CD4-positive, alpha-beta memory T cell (primary cell): ENCODE measurements around the gene RPA1. TPM values are rescaled to one million over a fixed set of nuclear protein-coding genes. Genes with fewer than 3 reads are reported as not detected.
"Not testable (repeated sequence)": the region's sequence is repeated elsewhere in the genome, so short reads cannot be mapped to it uniquely, and the experiment has no call there.

Source experiments
- CTCF ChIA-PET: fragments of 350-600 bp; sonication (Branson Sonifier 250); formaldehyde crosslinking; loops from one replicate; lab custom pipeline; 2021; ENCODE audit warnings: inconsistent platforms; ENCODE audit not compliant: partially characterized antibody; lab: Charles Lee
- POLR2A ChIA-PET: fragments of 350-600 bp; sonication (Branson Sonifier 250); formaldehyde crosslinking; loops from one replicate; lab custom pipeline; 2021; ENCODE audit not compliant: partially characterized antibody; lab: Charles Lee
- DNase-seq, 5 donors: peaks; one replicate each; pipeline versions ENCODE4 v3.0.0 to v3.0.0-alpha.2; 2020 to 2022; ENCODE audit warnings: mixed read lengths in 1 of 5
- H3K27ac ChIP-seq: one replicate; pipeline ENCODE4 v1.7.0; 2013; ENCODE audit warnings: low read depth, low read length
- H3K27me3 ChIP-seq: 2 replicates; pipeline ENCODE4 v1.7.0; 2013; ENCODE audit warnings: mild to moderate bottlenecking, low read length, moderate library complexity; ENCODE audit not compliant: insufficient read depth
- H3K36me3 ChIP-seq: 2 replicates; pipeline ENCODE4 v1.7.0; 2013; ENCODE audit warnings: mild to moderate bottlenecking, low read length, moderate library complexity; ENCODE audit not compliant: insufficient read depth
- H3K4me1 ChIP-seq: 2 replicates; pipeline ENCODE4 v1.7.0; 2013; ENCODE audit warnings: mild to moderate bottlenecking, low read length, moderate library complexity; ENCODE audit not compliant: insufficient read depth
- H3K4me3 ChIP-seq, 2 donors: one replicate each; pipeline ENCODE4 v1.7.0; 2013; ENCODE audit warnings: low read length in 2 of 2, mild to moderate bottlenecking in 1 of 2
- H3K9me3 ChIP-seq, 2 donors: one replicate each; pipeline ENCODE4 v1.7.0; 2013; ENCODE audit warnings: low read length in 2 of 2, control low read depth in 1 of 2; ENCODE audit not compliant: control insufficient read depth in 1 of 2
- H3K27ac Mint-ChIP-seq, 7 donors: one replicate each; pipeline ENCODE4 v1.8.0; 2020 to 2021; ENCODE audit warnings: mixed read lengths in 7 of 7, mild to moderate bottlenecking in 6 of 7, inconsistent platforms in 3 of 7, moderate library complexity in 3 of 7
- H3K27me3 Mint-ChIP-seq, 2 donors: one replicate each; pipeline ENCODE4 v1.8.0; 2020 to 2021; ENCODE audit warnings: mixed read lengths in 2 of 2
- H3K36me3 Mint-ChIP-seq, 2 donors: one replicate each; pipeline ENCODE4 v1.8.0; 2020 to 2021; ENCODE audit warnings: mixed read lengths in 2 of 2, inconsistent platforms in 1 of 2, mild to moderate bottlenecking in 1 of 2
- H3K4me1 Mint-ChIP-seq, 4 donors: one replicate each; pipeline ENCODE4 v1.8.0; 2020 to 2021; ENCODE audit warnings: mixed read lengths in 4 of 4, mild to moderate bottlenecking in 1 of 4
- H3K4me3 Mint-ChIP-seq, 8 donors: one replicate each; pipeline ENCODE4 v1.8.0; 2020 to 2021; ENCODE audit warnings: mixed read lengths in 8 of 8, mild to moderate bottlenecking in 7 of 8, moderate library complexity in 6 of 8, inconsistent platforms in 3 of 8
- H3K9me3 Mint-ChIP-seq, 8 donors: one replicate each; pipeline ENCODE4 v1.8.0; 2020 to 2021; ENCODE audit warnings: mixed read lengths in 8 of 8, mild to moderate bottlenecking in 5 of 8, inconsistent platforms in 3 of 8, moderate library complexity in 1 of 8
- intact Hi-C: fragments of 100-400 bp; cut with micrococcal nuclease; formaldehyde crosslinking; loops from one replicate; pipeline ENCODE4 v1.15.1; 2023
- polyA plus RNA-seq, 2 donors: library from polyadenylated mRNA; unstranded; fragments of 300-500 nt; fragmentation: Illumina TruSeq; gene quantifications; one replicate each; pipeline ENCODE4 v1.2.3, GENCODE V29; 2021
- total RNA-seq, 2 experiments: library from RNA; stranded (reverse); gene quantifications; one replicate each; pipeline ENCODE4 v1.2.3, GENCODE V29; 2021

RPA1 gene
- total and polyA plus RNA-seq, 4 experiments from 2014 or later, result 95.4 to 119 (median 107) TPM

GRCh38 chr17:1797846-1798245 lies 32.0 kb upstream of the RPA1 start:
- POLR2A ChIA-PET, H3K27me3 ChIP-seq, H3K27ac ChIP-seq, intact Hi-C loops, H3K4me3 Mint-ChIP-seq, H3K4me1 ChIP-seq, H3K9me3 Mint-ChIP-seq, H3K4me3 ChIP-seq, DNase-seq, H3K9me3 ChIP-seq, H3K27ac Mint-ChIP-seq, H3K27me3 Mint-ChIP-seq: not testable (repeated sequence)
- Mint-ChIP-seq H3K36me3 (peaks cover 15 to 22% of the 10 kb centered on the region in 2 donors), H3K4me1 (peaks cover 0 to 18% (median 8%) of the 10 kb centered on the region in 4 donors)
- CTCF ChIA-PET, result interaction anchor here (1.1 to 1.9 kb wide), 3 partner anchors 14 to 77 kb away, joined by 5 read pairs; no protein-coding TSS in a partner anchor
- H3K36me3 ChIP-seq, result peaks cover 12% of the 10 kb centered on the region

GRCh38 chr17:1800240-1800639 lies 29.6 kb upstream of the RPA1 start:
- Mint-ChIP-seq H3K4me3 (no peak overlapping the region), H3K4me1 (peaks cover 0 to 10% (median 7%) of the 10 kb centered on the region in 4 donors), H3K27me3 (no peaks in the 10 kb centered on the region), H3K9me3 (peaks cover 0 to 2% (median 0%) of the 10 kb centered on the region in 8 donors), H3K27ac (no peak overlapping the region), H3K36me3 (peaks cover 22 to 35% of the 10 kb centered on the region in 2 donors)
- no peak overlapping the region for H3K4me3 ChIP-seq
- POLR2A ChIA-PET, result interaction anchor here (1.3 kb wide), 1 partner anchor 36 kb away, joined by 3 read pairs; no protein-coding TSS in a partner anchor
- H3K27ac ChIP-seq, result no peak overlapping the region
- no peak for DNase-seq
- intact Hi-C loops, result no loop called here
- H3K27me3 ChIP-seq, result no peaks in the 10 kb centered on the region
- CTCF ChIA-PET, result interaction anchor here (2.0 kb wide), 1 partner anchor 79 kb away, joined by 8 read pairs; no protein-coding TSS in a partner anchor
- H3K9me3 ChIP-seq, result no peaks in the 10 kb centered on the region
- H3K4me1 ChIP-seq, result no peaks in the 10 kb centered on the region
- H3K36me3 ChIP-seq, result peaks cover 12% of the 10 kb centered on the region

DNA sequence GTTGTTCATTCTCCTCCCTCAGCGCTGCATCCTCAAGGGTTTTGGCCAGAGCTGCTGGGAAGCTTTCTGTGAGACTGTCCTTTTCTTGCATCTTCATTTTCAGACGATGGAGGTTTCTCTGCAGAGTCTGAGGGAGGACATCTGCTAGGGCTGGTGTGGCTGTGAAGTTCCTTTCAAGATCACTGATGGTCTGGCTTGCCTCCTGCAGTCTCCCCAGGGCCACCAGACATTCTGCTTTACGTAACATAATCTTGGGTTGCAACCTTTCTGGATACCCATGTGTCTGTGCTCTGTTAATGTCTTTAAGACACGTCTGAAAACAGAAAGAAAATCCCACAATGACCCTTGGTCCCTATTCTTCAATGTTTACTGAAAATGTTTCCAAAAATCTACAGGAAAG lies 29.1 kb upstream of the RPA1 start:
- POLR2A ChIA-PET, result no interaction called here
- no peak overlapping the region for H3K27ac Mint-ChIP-seq
- no peaks in the 10 kb centered on the region for H3K4me1 ChIP-seq
- no peak overlapping the region for H3K27ac ChIP-seq
- H3K9me3 ChIP-seq, result no peaks in the 10 kb centered on the region
- H3K4me1 Mint-ChIP-seq, result peaks cover 0 to 10% (median 7%) of the 10 kb centered on the region in 4 donors
- H3K4me3 ChIP-seq, result no peak overlapping the region
- no peak overlapping the region for H3K4me3 Mint-ChIP-seq
- intact Hi-C loops, result no loop called here
- no peaks in the 10 kb centered on the region for H3K27me3 Mint-ChIP-seq
- peaks cover 0 to 2% (median 0%) of the 10 kb centered on the region in 8 donors for H3K9me3 Mint-ChIP-seq
- no peaks in the 10 kb centered on the region for H3K27me3 ChIP-seq
- peaks cover 22 to 35% of the 10 kb centered on the region in 2 donors for H3K36me3 Mint-ChIP-seq
- CTCF ChIA-PET, result interaction anchor here (2.0 kb wide), 1 partner anchor 79 kb away, joined by 8 read pairs; no protein-coding TSS in a partner anchor
- DNase-seq, result no peak
- H3K36me3 ChIP-seq, result peaks cover 12% of the 10 kb centered on the region

GRCh38 chr17:1802429-1802828 lies 27.4 kb upstream of the RPA1 start:
- H3K27ac Mint-ChIP-seq, result peak overlapping the region in 1 of 7 donors; percentile 42
- CTCF ChIA-PET, result no interaction called here
- POLR2A ChIA-PET, result no interaction called here

GRCh38 chr17:1803280-1803679 lies 26.5 kb upstream of the RPA1 start:
- no peaks in the 10 kb centered on the region for H3K27me3 Mint-ChIP-seq
- H3K9me3 ChIP-seq, result no peaks in the 10 kb centered on the region
- peaks cover 29 to 39% of the 10 kb centered on the region in 2 donors for H3K36me3 Mint-ChIP-seq
- intact Hi-C loops, result no loop called here
- ChIA-PET POLR2A (no interaction called here), CTCF (no interaction called here)
- no peak overlapping the region for H3K4me3 ChIP-seq
- no peak overlapping the region for H3K27ac Mint-ChIP-seq
- DNase-seq, result no peak
- H3K36me3 ChIP-seq, result peaks cover 12% of the 10 kb centered on the region
- no peak overlapping the region for H3K27ac ChIP-seq
- H3K9me3 Mint-ChIP-seq, result no peaks in the 10 kb centered on the region
- peaks cover 0 to 1% (median 0%) of the 10 kb centered on the region in 4 donors for H3K4me1 Mint-ChIP-seq
- no peaks in the 10 kb centered on the region for H3K4me1 ChIP-seq
- no peak overlapping the region for H3K4me3 Mint-ChIP-seq
- no peaks in the 10 kb centered on the region for H3K27me3 ChIP-seq

More at GRCh38 chr17:1802429-1802828, 27.4 kb upstream of the RPA1 start:
- intact Hi-C loops, result no loop called here
- Histone ChIP-seq H3K27ac (no peak overlapping the region), H3K36me3 (peaks cover 12% of the 10 kb centered on the region), H3K4me3 (no peak overlapping the region), H3K9me3 (no peaks in the 10 kb centered on the region), H3K4me1 (no peaks in the 10 kb centered on the region), H3K27me3 (no peaks in the 10 kb centered on the region)
- no peaks in the 10 kb centered on the region for H3K27me3 Mint-ChIP-seq
- H3K4me1 Mint-ChIP-seq, result peaks cover 0 to 2% (median 1%) of the 10 kb centered on the region in 4 donors
- peaks cover 23 to 33% of the 10 kb centered on the region in 2 donors for H3K36me3 Mint-ChIP-seq
- no peak overlapping the region for H3K4me3 Mint-ChIP-seq
- H3K9me3 Mint-ChIP-seq, result peaks cover 0 to under 1% (median 0%) of the 10 kb centered on the region in 8 donors
- DNase-seq, result no peak

- H3K36me3 ChIP-seq, result peaks cover 16% of the 10 kb centered on the region
- H3K27me3 Mint-ChIP-seq, result no peaks in the 10 kb centered on the region
- H3K27me3 ChIP-seq, result no peaks in the 10 kb centered on the region
- H3K4me1 ChIP-seq, result no peaks in the 10 kb centered on the region
- no peak overlapping the region for H3K4me3 Mint-ChIP-seq
- H3K36me3 Mint-ChIP-seq, result peaks cover 27 to 47% of the 10 kb centered on the region in 2 donors
- no peak overlapping the region for H3K4me3 ChIP-seq
- peaks cover 0 to 3% (median under 1%) of the 10 kb centered on the region in 4 donors for H3K4me1 Mint-ChIP-seq
- intact Hi-C loops, result no loop called here
- H3K27ac ChIP-seq, result no peak overlapping the region
- H3K9me3 ChIP-seq, result no peaks in the 10 kb centered on the region
- no peaks in the 10 kb centered on the region for H3K9me3 Mint-ChIP-seq
- POLR2A ChIA-PET, result no interaction called here
- no peak for DNase-seq
- CTCF ChIA-PET, result no interaction called here
- peak overlapping the region in 1 of 7 donors; percentile 41 for H3K27ac Mint-ChIP-seq
These were observed 21.9 kb upstream of the RPA1 start for GRCh38 chr17:1807890-1808289.

GRCh38 chr17:1808644-1809043 lies 21.2 kb upstream of the RPA1 start:
- POLR2A ChIA-PET, result no interaction called here
- CTCF ChIA-PET, result no interaction called here
- no peak overlapping the region for H3K27ac Mint-ChIP-seq
- H3K9me3 Mint-ChIP-seq, result no peaks in the 10 kb centered on the region
- peaks cover 16% of the 10 kb centered on the region for H3K36me3 ChIP-seq
- H3K4me1 ChIP-seq, result no peaks in the 10 kb centered on the region
- intact Hi-C loops, result no loop called here
- H3K27me3 ChIP-seq, result no peaks in the 10 kb centered on the region
- no peak overlapping the region for H3K4me3 Mint-ChIP-seq
- H3K4me3 ChIP-seq, result no peak overlapping the region
- no peak overlapping the region for H3K27ac ChIP-seq
- no peak for DNase-seq
- peaks cover 27 to 44% of the 10 kb centered on the region in 2 donors for H3K36me3 Mint-ChIP-seq
- H3K9me3 ChIP-seq, result no peaks in the 10 kb centered on the region
- H3K27me3 Mint-ChIP-seq, result no peaks in the 10 kb centered on the region
- H3K4me1 Mint-ChIP-seq, result peaks cover 0 to 3% (median under 1%) of the 10 kb centered on the region in 4 donors
